NCI-H1092 treated with DMSO at 0.1 percent for 48 hours (cell line): ENCODE data around the gene CPEB2.

Source experiments
- DNase-seq: peaks from one replicate; lab custom pipeline; 2025; lab: John Stamatoyannopoulos, UW

CPEB2 gene

GRCh38 chr4:15118292-15118691 is 116.0 kb downstream of the CPEB2 start:
- DNase-seq: no peak
